Prostate gland (tissue), 2 donors: Measurements from ENCODE around the gene TMPRSS11E. TPM values are rescaled to one million over a fixed set of nuclear protein-coding genes. Genes with fewer than 3 reads are reported as not detected.

Experiments used
- DNase-seq: peaks from one replicate; pipeline ENCODE4 v3.0.0-alpha.2; 2019; ENCODE audit warnings: low spot score
- H3K27ac ChIP-seq, 2 donors: fragments of 200-600 bp; sonication (generic); 2 replicates each; pipeline ENCODE4 v1.5.1; 2017 to 2019
- H3K27me3 ChIP-seq: fragments of 200-600 bp; sonication (generic); replicated peaks from 2 replicates; pipeline ENCODE4 v1.5.1; 2019; ENCODE audit not compliant: insufficient read depth
- H3K36me3 ChIP-seq, 2 donors: fragments of 200-600 bp; sonication (generic); 1 replicate in 1 of 2; 2 replicates in 1 of 2; pipeline versions ENCODE4 v1.5.1 to v1.8.1; 2017 to 2019
- H3K4me1 ChIP-seq: fragments of 200-600 bp; sonication (generic); replicated peaks from 2 replicates; pipeline ENCODE4 v1.5.1; 2019
- H3K4me3 ChIP-seq, 2 donors: fragments of 200-600 bp; sonication (generic); 2 replicates each; pipeline ENCODE4 v1.5.1; 2017 to 2019
- H3K9me3 ChIP-seq: fragments of 200-600 bp; sonication (generic); 2 replicates; pipeline ENCODE4 v1.5.1; 2017
- CTCF ChIP-seq, 4 experiments: fragments of 200-600 bp in 2 of 4; fragments of 450-650 bp in 2 of 4; sonication (generic) in 2 of 4; IDR thresholded peaks; 1 replicate in 3 of 4; 2 replicates in 1 of 4; pipeline ENCODE4 v1.5.1; 2016 to 2019; ENCODE audit warnings: antibody characterized with exemption in 4 of 4, mild to moderate bottlenecking in 2 of 4, moderate library complexity in 2 of 4
- POLR2A ChIP-seq: fragments of 450-650 bp; IDR thresholded peaks from one replicate; pipeline ENCODE4 v1.6.1; 2016; ENCODE audit warnings: antibody characterized with exemption, mild to moderate bottlenecking
- POLR2AphosphoS5 ChIP-seq: sonication (generic); formaldehyde crosslinking; IDR thresholded peaks from one replicate; pipeline ENCODE4 v1.6.1; 2017; ENCODE audit warnings: antibody characterized with exemption
- WGBS: methylation state at CpG from one replicate; pipeline ENCODE4 v1.1.5; 2018; 5-methylcytosine and 5-hydroxymethylcytosine counted together
- intact Hi-C: fragments of 100-400 bp; cut with DNase I; formaldehyde crosslinking; loops from one replicate; pipeline ENCODE4 v1.14.2; 2022
- total RNA-seq, 2 donors: library from RNA; depleted of rRNA; stranded (reverse); fragments of >200 nt; gene quantifications; one replicate each; pipeline ENCODE4 v1.1.0, GENCODE V29; 2016

Gene TMPRSS11E
- total RNA-seq, 2 donors from 2014 or later: 1.6 to 4.2 TPM

DNA sequence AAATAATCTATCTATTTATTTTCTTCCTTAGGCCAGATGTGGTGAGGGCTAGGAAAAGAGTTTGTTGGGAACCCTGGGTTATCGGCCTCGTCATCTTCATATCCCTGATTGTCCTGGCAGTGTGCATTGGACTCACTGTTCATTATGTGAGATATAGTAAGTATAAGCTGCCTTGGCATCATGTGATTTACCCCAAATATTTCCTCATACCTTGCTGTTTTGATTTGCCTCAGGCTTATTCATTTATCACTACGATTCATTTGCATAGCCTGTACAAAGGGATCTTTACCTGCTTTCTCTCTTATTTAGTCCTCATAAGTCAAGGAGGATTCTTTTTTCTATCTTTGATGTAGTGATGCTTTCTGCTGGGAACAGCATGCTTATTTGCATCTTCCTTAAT is 14.5 kb downstream of the TMPRSS11E start:
- no peaks in the 10 kb centered on the region for H3K4me1 ChIP-seq
- 88% methylated on average over 3 of the region's 3 CpGs for WGBS
- no peak for DNase-seq
- H3K27me3 ChIP-seq: no peaks in the 10 kb centered on the region
- H3K9me3 ChIP-seq: no peaks in the 10 kb centered on the region
- H3K36me3 ChIP-seq: no peaks in the 10 kb centered on the region
- H3K4me3 ChIP-seq: no peak overlapping the region
- TF ChIP-seq CTCF (IDR thresholded peaks at IDR 0.05): no peak
- TF ChIP-seq POLR2A: no peak
- no peak for TF ChIP-seq POLR2AphosphoS5
- intact Hi-C loops: no loop called here
- no peak overlapping the region for H3K27ac ChIP-seq

- Histone ChIP-seq H3K27ac (no peak overlapping the region), H3K4me1 (no peaks in the 10 kb centered on the region), H3K4me3 (no peak overlapping the region), H3K9me3 (no peaks in the 10 kb centered on the region), H3K27me3 (no peaks in the 10 kb centered on the region), H3K36me3 (no peaks in the 10 kb centered on the region)
- DNase-seq: no peak
- TF ChIP-seq POLR2AphosphoS5: no peak
- TF ChIP-seq CTCF (IDR thresholded peaks at IDR 0.05): no peak
- TF ChIP-seq POLR2A: no peak
- WGBS: 70% methylated on average over 2 of the region's 2 CpGs
- intact Hi-C loops: no loop called here
These were observed 15.4 kb downstream of the TMPRSS11E start for GRCh38 chr4:68462691-68463090.

DNA sequence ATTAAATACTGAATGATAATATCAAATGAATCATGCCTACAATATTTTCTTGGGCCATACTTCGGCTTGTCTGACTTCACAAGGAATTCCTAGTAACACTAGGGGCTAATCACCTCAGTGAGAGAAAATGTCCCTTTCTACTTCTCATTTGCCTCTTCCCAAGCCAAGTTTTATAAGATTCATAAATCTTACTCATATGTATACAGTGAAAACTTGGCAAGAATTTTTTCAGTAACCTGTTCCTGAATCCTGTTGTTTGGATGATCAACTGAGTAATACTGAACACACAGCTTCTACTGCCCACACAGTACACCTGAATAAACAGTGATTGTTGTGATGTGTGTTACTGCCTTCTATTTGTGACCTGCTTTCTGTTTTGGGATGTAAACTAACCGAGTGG is 16.5 kb downstream of the TMPRSS11E start:
- Histone ChIP-seq H3K4me3 (no peak overlapping the region), H3K36me3 (no peaks in the 10 kb centered on the region), H3K27ac (no peak overlapping the region), H3K4me1 (no peaks in the 10 kb centered on the region), H3K9me3 (no peaks in the 10 kb centered on the region), H3K27me3 (no peaks in the 10 kb centered on the region)
- 19% methylated on average over 2 of the region's 2 CpGs for WGBS
- intact Hi-C loops: no loop called here
- TF ChIP-seq POLR2AphosphoS5 (peak; percentile 51), POLR2A (no peak)
- DNase-seq: no peak

GRCh38 chr4:68465058-68465457 is 17.8 kb downstream of the TMPRSS11E start:
- no peak for TF ChIP-seq POLR2A
- H3K27ac ChIP-seq: no peak overlapping the region
- no peak overlapping the region for H3K4me3 ChIP-seq
- no peaks in the 10 kb centered on the region for H3K27me3 ChIP-seq
- H3K9me3 ChIP-seq: no peaks in the 10 kb centered on the region
- intact Hi-C loops: no loop called here
- 100% methylated on average over 1 of the region's 1 CpG for WGBS
- H3K36me3 ChIP-seq: no peaks in the 10 kb centered on the region
- H3K4me1 ChIP-seq: no peaks in the 10 kb centered on the region
- no peak for DNase-seq

GRCh38 chr4:68466185-68466584 is 18.9 kb downstream of the TMPRSS11E start:
- H3K27ac ChIP-seq: no peak overlapping the region
- no peak for DNase-seq
- 88% methylated on average over 2 of the region's 2 CpGs for WGBS
- intact Hi-C loops: no loop called here
- TF ChIP-seq CTCF (IDR thresholded peaks at IDR 0.05): no peak
- TF ChIP-seq POLR2AphosphoS5: no peak
- H3K9me3 ChIP-seq: no peaks in the 10 kb centered on the region
- H3K4me1 ChIP-seq: no peaks in the 10 kb centered on the region
- no peak overlapping the region for H3K4me3 ChIP-seq
- H3K27me3 ChIP-seq: no peaks in the 10 kb centered on the region
- H3K36me3 ChIP-seq: no peaks in the 10 kb centered on the region

GRCh38 chr4:68466751-68467150 is 19.5 kb downstream of the TMPRSS11E start:
- H3K9me3 ChIP-seq: no peaks in the 10 kb centered on the region
- H3K36me3 ChIP-seq: no peaks in the 10 kb centered on the region
- H3K27me3 ChIP-seq: no peaks in the 10 kb centered on the region
- H3K27ac ChIP-seq: no peak overlapping the region
- intact Hi-C loops: no loop called here
- DNase-seq: no peak
- no peaks in the 10 kb centered on the region for H3K4me1 ChIP-seq
- 89% methylated on average over 3 of the region's 3 CpGs for WGBS
- TF ChIP-seq POLR2A (no peak), POLR2AphosphoS5 (no peak), CTCF (IDR thresholded peaks at IDR 0.05) (no peak)
- H3K4me3 ChIP-seq: no peak overlapping the region
